ENCODE measurements around the gene EIF3I. TPM values are rescaled to one million over a fixed set of nuclear protein-coding genes. Genes with fewer than 3 reads are reported as not detected.

Gene EIF3I
- total RNA-seq, 1 donor from 2014 or later: 265 TPM

DNA sequence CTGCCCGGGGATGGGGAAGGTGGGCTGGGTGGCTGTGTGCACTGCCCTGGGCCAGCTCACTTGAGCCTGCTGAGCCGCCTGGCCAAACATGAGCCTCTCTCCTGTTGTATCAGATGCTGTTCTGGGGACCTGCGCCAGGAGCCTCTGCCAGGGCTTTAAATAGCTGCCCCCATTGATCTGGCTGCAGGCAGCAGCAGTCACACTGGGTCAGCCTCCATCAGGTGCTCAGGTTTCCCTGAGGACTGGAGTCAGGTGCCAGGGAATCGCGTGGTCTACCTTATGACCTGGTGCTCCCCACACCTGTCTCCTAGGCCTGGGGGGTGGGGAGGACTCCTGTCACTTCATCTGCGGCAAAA lies 22.5 kb upstream of the EIF3I start:
- TF ChIP-seq, protein P1, sequence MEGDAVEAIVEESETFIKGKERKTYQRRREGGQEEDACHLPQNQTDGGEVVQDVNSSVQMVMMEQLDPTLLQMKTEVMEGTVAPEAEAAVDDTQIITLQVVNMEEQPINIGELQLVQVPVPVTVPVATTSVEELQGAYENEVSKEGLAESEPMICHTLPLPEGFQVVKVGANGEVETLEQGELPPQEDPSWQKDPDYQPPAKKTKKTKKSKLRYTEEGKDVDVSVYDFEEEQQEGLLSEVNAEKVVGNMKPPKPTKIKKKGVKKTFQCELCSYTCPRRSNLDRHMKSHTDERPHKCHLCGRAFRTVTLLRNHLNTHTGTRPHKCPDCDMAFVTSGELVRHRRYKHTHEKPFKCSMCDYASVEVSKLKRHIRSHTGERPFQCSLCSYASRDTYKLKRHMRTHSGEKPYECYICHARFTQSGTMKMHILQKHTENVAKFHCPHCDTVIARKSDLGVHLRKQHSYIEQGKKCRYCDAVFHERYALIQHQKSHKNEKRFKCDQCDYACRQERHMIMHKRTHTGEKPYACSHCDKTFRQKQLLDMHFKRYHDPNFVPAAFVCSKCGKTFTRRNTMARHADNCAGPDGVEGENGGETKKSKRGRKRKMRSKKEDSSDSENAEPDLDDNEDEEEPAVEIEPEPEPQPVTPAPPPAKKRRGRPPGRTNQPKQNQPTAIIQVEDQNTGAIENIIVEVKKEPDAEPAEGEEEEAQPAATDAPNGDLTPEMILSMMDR (IDR thresholded peaks at IDR 0.05; ENCODE audit: insufficient read depth, low read length, poor library complexity, severe bottlenecking): no peak

DNA sequence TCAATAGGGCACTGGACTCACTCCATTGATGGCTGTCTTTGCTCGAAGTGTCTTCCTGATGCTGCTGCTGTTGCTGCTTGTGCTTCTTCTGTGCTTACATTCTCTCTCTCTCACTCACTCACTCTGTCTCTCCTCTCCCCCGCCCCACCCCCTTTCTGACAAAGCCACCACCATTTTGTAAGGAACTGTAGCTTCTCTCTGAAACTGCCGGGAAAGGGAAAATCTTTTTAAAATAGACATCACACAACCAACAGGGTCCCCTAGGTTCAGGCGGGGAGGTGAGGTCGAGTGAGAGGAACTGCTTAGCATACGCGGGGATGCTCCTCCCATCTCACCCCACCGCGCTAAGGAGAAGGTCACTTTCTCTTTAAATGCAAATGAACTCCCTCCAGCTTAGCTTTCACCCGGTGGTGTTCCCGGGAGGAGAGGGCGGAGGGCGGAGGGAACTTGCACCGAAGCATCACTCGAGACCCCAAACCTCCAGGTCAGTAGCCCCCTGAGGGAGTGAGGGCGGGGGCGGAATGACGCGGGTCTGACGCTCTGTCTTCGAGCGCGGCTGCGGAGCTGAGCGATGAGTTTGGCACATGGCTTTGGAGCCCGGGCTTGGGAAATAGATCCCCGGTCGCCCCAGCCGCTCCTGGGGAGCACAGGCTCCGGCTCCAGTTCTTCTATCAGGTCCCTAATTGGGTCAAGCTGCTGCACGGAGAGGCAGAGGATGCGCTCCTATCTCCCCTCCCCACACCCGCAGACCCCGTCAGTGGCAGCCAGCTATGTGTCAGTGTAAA lies 21.8 kb upstream of the EIF3I start, which contains the start of gene CCDC28B:
CCDC28B (plus strand) TSS at position 370 of the 785 bp plus-strand sequence. CDS start 1,341 bp downstream, outside the sequence.
- TF ChIP-seq, protein P1 (IDR thresholded peaks at IDR 0.05; ENCODE audit: insufficient read depth, low read length, poor library complexity, severe bottlenecking): no peak
- Histone ChIP-seq H3K27me3 (ENCODE audit: control insufficient read depth, insufficient read depth, low read length) (no peaks in the 10 kb centered on the region), H3K36me3 (ENCODE audit: control insufficient read depth, insufficient read depth, low read length) (no peaks in the 10 kb centered on the region), H3K4me3 (ENCODE audit: low read depth, low read length) (peak within 1 kb of the TSS; percentile 66)
- no peak for DNase-seq (ENCODE audit: low read depth)

More for the DNA sequence above, 22.5 kb upstream of the EIF3I start:
- no peak for DNase-seq (ENCODE audit: low read depth)
- peaks cover 3% of the 10 kb centered on the region for H3K36me3 ChIP-seq (ENCODE audit: control insufficient read depth, insufficient read depth, low read length)
- no peak overlapping the region for H3K4me3 ChIP-seq (ENCODE audit: low read depth, low read length)
- no peaks in the 10 kb centered on the region for H3K27me3 ChIP-seq (ENCODE audit: control insufficient read depth, insufficient read depth, low read length)

DNA sequence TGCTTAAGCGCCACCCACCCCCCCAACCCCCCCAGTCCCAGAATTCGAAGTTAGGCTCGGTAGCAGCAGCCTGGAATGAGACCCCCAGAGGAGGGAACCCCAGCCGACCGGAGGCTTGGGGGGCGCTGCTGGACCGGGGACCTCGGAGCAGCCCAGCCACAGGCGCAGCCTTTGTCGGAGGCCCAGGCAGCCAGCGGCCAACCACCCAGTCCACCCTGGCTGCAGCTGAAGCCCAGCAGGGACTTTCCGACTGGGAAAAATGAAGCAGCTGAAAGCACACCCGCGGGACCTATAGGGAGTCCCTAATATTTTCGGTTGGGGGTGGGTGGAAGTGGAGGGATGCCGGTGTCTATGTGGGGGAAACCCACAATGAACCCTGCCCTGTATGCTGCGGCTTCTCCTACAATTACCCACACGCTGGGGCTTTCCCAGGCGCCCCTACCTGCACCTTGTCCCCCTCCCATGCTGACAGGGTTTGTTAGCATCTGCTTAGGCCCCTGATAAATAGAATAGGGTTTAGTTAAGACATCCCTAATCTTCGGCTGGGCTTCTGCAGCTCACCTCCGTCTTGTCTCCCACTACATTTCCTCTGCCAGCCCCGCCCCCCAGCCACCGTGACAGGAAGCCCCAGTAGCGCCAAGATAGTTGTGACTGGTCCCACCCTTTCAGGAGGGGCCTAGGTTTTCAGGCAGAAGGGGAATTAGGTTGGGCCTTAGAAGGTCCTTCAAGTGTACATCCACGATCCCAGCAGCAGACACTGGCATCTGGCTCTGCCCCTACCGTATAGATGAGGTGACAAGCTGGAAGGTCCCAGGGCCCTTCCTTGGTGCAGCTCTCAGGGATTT lies 21.0 kb upstream of the EIF3I start:
- TF ChIP-seq, protein P1 (IDR thresholded peaks at IDR 0.05; ENCODE audit: insufficient read depth, low read length, poor library complexity, severe bottlenecking): peak; percentile 17
- H3K36me3 ChIP-seq (ENCODE audit: control insufficient read depth, insufficient read depth, low read length): no peaks in the 10 kb centered on the region
- DNase-seq (ENCODE audit: low read depth): no peak
- H3K27me3 ChIP-seq (ENCODE audit: control insufficient read depth, insufficient read depth, low read length): no peaks in the 10 kb centered on the region
- H3K4me3 ChIP-seq (ENCODE audit: low read depth, low read length): peak overlapping the region; percentile 66

DNA sequence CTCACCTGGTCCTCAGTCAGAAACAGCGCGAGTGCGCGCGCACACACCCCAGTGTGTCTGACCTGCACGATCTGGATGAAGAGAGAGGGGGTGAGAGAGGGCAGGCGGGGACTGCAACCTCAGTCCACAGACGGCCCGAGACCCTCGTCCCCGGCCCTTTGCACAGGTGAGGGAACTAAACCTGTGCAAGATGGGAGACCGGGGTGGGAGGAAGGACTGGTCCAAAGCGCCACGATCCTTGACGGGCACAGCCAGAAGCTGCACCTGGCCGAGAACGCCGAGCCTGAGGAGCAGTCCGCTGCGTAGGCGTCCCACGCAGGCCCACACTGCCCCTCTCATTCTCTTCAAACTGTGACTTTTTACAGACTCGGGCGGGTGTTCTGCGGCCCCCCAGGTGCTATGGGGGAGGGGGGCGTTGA lies 17.3 kb upstream of the EIF3I start:
- TF ChIP-seq, protein P1 (IDR thresholded peaks at IDR 0.05; ENCODE audit: insufficient read depth, low read length, poor library complexity, severe bottlenecking): no peak
- no peak for DNase-seq (ENCODE audit: low read depth)
- no peaks in the 10 kb centered on the region for H3K27me3 ChIP-seq (ENCODE audit: control insufficient read depth, insufficient read depth, low read length)
- H3K36me3 ChIP-seq (ENCODE audit: control insufficient read depth, insufficient read depth, low read length): no peaks in the 10 kb centered on the region
- H3K4me3 ChIP-seq (ENCODE audit: low read depth, low read length): peak overlapping the region; percentile 72

DNA sequence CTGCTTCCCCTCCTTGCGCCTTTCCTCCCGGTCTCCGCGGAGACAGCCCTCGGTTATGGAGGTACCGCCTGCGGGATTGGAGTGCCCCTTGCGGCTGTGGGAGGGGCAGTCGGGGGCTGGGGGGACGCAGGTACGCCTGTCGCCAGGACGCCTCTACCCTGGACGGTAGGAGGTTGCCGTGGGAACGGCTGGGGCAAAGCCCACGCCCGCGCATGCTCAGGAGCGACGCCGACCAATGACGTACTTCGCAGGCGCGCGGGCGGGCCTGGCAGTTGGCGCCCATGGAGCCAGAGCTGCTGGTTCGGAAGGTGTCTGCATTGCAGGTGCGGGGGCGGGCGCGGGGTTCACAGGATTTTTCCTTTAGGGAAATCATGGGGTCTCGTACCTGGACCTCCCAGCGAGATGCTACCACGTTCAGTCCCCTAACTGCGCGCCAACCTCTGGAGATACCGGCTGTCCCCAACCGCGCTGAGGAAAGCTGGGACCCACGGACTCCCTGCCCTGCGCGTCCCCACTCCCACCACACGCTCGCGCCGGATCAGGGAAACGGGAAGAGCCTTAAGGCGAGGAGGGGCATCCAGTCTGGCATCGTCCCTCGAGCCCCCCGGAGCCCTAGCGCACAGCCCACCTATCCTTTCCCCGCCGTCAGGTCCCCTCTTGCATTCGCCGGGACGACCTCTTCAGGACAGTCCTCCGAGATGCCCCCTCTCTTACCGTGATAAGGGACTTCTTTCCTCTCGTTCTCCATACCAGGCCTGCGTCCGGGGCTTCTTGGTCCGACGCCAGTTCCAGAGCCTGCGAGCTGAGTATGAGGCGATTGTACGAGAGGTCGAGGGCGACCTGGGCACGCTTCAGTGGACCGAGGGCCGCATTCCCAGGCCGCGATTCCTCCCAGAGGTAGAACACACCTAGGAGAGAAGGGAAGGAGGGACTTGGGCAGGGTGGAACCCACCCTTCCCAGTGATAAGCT lies 16.5 kb upstream of the EIF3I start, which contains the start of gene IQCC:
IQCC (plus strand) TSS at position 271 of the 970 bp plus-strand sequence; CDS start at position 282, 11 bp downstream.
- DNase-seq (ENCODE audit: low read depth): peak; percentile 34
- Histone ChIP-seq H3K27me3 (ENCODE audit: control insufficient read depth, insufficient read depth, low read length) (no peaks in the 10 kb centered on the region), H3K4me3 (ENCODE audit: low read depth, low read length) (peak within 1 kb of the TSS; percentile 72), H3K36me3 (ENCODE audit: control insufficient read depth, insufficient read depth, low read length) (no peaks in the 10 kb centered on the region)
- TF ChIP-seq, protein P1 (IDR thresholded peaks at IDR 0.05; ENCODE audit: insufficient read depth, low read length, poor library complexity, severe bottlenecking): no peak
